ENCODE data around the gene ATP11B.

The ATP11B gene

GRCh38 chr3:182792901-182793662 lies at the start of gene ATP11B:
TSS of gene ATP11B (plus strand) at chr3:182793504. CDS start at chr3:182793760, 256 bp downstream.
- peak; percentile 63 to 71 for DNase-seq

DNA sequence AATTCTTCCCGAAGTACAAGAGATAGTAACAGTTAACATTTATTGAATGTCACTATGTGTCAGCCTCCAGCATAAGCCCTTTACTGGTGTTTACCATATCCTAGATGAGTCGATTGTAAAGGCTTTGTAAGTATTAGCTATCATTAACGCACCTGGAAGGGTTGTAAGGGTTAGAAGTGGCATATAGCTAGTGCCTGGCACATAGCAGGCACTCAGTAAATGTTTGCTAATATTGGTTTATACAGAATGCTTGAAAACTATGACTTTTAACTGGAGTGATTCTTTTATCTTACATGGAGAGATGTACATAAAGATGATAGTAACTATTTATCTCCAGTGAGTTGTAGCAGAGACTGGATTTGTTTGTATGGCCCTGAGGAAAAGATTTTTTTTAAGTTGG lies 46.3 kb upstream of the ATP11B start:
- DNase-seq = no peak

GRCh38 chr3:182755308-182755707 lies 38.0 kb upstream of the ATP11B start:
- no peak for DNase-seq

GRCh38 chr3:182755712-182756111 lies 37.6 kb upstream of the ATP11B start:
- no peak for DNase-seq

DNA sequence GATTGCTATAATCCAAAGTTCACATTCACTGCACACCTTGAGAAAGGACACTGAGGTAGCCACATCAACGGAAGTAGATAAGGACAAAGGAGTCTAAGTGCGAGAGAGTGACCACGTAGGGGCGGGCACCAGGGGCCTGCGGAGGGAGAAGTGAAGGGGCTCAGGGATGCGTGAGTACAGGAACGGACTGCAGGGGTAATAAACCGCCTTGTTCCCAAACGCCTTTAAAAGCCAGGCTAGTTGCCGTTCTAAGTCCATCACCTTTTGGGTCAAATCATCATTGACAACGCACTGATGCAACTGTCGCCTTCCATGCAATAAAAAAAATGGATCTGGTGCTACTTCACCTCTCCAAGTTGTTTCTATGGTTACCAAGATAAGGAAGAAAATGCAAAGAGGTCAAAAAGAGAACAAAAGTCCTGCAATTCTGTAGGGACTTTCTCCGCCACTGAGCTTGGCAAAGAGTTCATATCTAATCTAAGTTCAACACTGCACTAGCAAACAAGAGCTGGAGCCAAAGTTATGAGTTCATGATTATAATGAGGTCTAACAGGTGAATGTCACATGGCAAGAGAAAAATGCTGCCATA lies 32.6 kb upstream of the ATP11B start:
- DNase-seq = no peak

GRCh38 chr3:182763896-182764295 lies 29.4 kb upstream of the ATP11B start:
- DNase-seq = no peak

- DNase-seq = no peak
Observed at GRCh38 chr3:182765287-182765686, 28.0 kb upstream of the ATP11B start.

GRCh38 chr3:182766099-182766498 lies 27.2 kb upstream of the ATP11B start:
- no peak for DNase-seq

GRCh38 chr3:182768413-182768812 lies 24.9 kb upstream of the ATP11B start:
- no peak for DNase-seq

GRCh38 chr3:182769673-182770072 lies 23.6 kb upstream of the ATP11B start:
- DNase-seq = no peak

DNA sequence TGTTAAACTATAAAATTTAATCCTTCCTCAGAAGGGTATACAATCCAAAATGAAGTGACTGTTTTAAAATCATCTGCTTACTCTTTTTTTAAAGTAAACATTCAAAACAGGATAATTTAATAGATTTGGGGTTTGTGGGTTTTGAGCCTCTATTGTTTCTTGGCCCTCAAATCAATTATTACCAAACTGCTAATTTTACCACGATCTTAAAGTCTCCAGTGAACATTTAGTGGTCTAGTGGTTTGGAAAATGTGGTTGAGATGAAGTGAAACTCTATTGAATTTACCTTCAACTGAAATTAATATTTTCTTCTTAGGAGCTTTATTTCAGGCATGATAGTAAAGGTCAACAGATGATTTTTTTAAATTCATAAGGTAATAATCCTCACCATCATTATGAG lies 11.2 kb upstream of the ATP11B start:
- DNase-seq = no peak

DNA sequence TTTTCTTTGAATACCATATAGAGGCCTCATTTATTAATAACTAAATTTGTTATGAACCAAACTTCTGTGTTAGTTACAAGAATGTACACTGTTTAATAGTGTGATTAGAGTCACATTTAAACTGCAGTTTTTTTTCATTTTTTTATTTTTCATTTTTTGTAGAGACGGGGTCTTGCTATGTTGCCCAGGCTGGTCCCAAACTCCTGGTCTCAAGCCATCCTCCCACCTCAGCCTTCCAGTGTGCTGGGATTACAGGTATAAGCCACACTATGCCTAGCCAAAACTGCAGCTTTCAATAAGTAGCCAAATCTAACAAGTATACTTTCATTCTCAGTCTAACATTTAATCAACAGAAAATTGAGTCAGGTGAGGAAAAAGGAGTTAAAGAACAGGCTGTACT lies 10.2 kb upstream of the ATP11B start:
- DNase-seq = no peak

DNA sequence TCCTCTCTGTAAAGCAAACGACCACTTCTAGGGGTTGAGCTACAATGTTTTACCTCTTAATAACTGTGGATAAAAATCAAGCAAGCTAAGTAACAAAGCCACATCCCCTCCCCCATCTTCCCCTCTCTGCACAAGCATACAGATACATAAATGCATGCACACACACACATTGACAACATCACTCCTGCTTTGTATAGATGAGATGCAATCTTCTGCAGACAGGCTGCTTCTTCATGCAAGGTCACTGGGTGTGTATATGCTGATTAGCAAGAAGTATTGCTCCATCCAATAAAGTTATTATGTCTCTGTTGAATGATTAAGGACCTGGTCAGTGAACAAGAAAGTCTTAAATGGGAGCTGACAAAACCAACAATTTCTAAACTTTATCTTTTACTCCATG lies 8.8 kb upstream of the ATP11B start:
- no peak for DNase-seq

DNA sequence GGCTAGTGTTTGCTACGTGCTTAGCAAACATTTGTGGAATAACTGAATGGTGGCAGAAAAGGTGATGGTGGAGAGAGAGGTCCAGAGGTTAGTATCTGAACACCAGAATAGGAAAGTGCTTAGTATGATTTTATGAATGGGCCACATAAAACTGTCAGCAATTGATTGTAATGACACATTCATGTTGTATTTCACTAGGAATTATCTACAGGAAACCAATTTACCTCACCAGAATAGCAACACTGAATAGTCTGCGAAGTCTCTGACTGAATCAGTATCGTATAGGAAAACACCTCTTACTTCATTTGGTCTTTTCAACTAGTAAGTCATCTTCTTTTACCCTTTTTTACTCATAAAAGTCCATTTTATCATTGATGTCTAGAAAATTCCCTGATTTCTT lies 8.2 kb upstream of the ATP11B start:
- DNase-seq = no peak

DNA sequence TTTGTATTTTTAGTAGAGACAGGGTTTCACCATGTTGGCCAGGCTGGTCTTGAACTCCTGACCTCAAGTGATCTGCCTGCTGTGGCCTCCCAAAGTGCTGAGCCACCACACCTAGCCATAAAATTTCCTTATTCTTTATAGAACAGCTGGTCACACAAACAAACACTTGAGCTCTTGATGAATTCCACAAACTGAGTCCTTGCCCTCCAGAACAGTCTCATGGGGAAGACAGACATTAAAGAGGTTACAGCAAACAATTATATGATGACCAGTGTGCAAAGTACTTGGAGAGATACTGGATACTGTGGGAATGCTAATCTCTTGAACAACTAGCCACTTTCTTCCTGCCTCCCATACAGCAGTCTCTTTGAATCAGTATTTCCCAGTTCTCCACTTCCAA lies 7.5 kb upstream of the ATP11B start:
- no peak for DNase-seq

- DNase-seq = no peak
Observed at GRCh38 chr3:182786564-182787196, 6.6 kb upstream of the ATP11B start.

DNA sequence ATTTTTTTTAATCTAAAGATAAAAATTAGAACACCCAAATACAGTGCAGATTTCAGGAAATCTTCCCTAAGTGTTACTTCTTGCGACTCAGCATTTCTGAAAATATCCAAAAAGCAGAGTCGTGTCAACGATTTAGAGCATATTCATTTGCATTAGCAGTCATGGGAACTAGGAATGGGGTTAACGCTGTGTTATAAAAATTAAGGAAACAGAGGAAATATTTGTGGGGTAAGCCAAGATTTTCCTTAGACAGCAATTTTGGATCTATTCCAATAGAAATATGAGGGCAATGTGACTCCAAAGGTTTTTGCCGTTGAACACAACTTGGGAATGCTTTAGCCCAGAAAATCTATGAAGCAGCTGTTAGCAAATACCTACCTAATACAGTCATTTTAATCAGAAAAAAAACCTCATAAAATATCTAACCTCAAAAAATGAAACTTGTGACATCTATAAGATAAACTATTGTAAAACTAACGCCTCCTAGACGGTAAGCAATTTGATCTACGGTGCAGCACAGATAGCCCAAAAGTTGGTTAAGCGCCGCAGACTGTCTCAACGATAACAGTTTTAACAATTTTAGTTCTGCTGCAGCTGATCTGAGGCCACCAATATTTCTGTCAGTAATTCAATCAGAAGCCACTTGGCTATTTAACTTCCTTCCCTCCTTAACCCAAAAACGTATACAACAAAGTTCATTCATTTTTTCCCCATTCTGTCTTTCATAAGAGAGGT lies 5.8 kb upstream of the ATP11B start:
- no peak for DNase-seq

DNA sequence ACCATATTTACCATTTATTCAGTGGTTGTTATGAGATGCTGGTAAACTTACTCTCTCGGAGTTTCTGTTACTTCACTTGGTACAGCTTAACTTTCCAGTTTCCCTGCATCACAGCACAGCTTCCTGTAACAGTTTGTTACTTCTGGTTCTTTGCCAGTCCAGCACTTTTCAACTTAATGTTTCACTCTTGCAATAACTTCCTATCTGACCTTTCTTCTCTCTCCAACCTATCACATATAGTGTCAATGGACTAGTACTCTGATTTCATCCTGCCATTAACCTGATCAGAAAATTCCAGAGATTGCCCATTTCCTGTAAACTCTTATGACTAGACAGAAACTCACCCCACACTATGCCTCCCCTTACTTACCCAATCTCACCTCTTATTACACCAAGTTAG lies 3.9 kb upstream of the ATP11B start:
- DNase-seq = no peak

DNA sequence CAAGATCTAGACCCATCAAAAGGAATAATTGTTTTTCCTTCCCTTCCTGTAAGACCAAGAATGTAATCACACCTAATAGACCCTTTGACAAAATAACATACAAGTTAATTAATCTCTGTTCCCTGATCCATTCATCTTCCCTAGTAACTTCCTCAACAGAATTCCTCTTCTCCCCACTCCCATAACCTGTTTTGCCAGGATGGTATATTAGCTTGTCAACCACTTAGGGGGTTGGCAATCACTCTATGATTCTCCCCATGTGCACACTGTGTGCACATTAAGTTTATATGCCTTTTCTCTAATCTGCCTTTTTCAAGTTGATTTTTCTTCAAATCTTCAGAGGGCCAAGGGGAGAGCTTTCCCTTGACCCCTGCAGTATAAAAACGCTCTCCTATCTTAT lies 2.7 kb upstream of the ATP11B start:
- no peak for DNase-seq

- peak; percentile 28 to 38 for DNase-seq
Observed at GRCh38 chr3:182793663-182794454, 555 bp downstream of the ATP11B start.

- no peak for DNase-seq
Observed at GRCh38 chr3:182794455-182795388, 1.4 kb downstream of the ATP11B start.

GRCh38 chr3:182795389-182795782 lies 2.1 kb downstream of the ATP11B start:
- DNase-seq = peak in 1 of 2 donors; percentile 11
